SIG-M5 treated with dmso at 0.1 percent for 504 hours (cell line): ENCODE results near the gene PRR23A.

ENCODE experiments used
- DNase-seq: peaks from one replicate; lab custom pipeline; 2025; ENCODE audit not compliant: unreplicated experiment; lab: John Stamatoyannopoulos, UW

The PRR23A gene

DNA sequence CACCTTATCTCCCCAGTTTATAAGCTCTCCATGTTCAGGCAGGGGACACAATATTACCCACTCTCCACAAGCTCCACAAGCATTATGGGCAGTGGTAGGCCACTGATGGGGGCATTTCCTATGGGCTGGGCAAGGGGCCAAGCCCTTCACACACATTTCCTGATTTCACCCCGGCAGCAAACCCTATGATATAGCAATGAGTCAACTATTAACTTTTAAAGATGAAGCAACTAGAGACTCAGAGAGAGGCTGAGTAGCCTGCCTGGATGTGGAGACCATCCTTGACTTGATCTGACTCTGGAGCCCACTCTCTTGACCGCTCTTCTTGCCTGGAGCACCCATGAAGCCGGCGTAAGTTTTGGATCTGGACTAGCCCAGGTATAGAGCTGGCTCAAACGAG lies 31.6 kb downstream of the PRR23A start:
- DNase-seq = no peak

DNA sequence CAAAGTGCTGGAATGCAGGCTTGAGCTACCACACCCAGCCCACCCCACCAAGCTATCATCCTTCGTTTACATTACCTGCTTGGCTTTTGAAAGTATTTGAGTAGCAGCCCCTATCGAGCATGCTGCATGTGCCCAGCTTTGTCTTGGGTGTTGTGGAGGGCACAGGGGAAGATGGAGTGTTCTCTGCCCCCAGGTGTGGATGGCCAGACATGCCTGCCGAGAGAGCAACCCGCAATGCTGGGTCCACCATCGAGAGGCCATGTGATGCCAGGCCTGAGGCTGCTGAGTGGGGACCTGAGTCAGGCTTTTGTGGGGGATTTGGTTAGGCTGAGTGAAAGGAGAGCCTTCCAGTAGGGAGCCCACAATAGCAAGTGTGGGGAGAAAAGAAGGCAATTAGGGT lies 33.1 kb downstream of the PRR23A start:
- no peak for DNase-seq

DNA sequence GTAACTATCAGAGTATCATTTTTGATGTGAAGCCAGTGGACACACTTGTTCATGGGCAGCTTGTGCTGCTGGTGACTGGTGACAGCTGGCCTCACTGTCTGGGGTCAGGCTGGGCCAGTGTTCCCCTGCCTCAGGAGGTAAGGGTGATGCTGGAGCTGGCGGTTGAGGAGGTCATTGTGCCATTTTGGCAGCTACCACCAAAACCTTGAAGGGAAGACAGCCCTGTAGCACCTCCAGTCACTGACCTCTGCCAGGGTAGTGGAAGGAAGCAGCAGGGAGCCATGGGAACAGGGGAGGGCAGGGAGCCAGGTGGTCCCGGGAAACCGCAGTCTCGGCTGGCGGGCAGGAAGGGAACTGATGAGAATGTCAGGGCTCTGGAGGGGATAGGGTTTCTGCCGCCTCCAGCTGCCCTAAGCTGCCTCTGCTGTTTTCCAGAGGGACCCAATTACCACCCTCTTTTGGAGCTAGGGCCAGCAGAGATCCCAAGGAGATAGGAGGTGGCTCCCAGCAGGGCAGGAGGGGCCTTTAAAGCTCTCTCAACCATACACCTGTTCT lies 34.2 kb downstream of the PRR23A start:
- no peak for DNase-seq

DNA sequence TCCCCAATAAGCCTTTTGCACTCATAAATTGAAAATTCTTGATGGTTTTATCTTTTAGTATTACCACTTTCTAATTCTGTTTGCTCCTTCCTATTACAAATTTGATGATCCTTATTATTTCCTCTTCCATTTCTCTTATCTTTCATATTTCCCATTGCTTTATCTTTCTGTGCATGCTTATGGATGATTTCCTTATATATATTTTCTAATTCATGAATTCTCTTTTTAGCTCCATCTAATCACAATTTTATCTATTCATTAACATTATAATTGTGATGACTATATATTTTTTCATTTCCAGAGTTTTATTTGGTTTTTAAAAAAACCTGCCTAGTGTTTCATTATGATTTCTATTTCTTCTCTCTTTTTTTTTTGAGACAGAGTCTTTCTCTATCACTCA lies 41.1 kb downstream of the PRR23A start:
- DNase-seq = no peak

DNA sequence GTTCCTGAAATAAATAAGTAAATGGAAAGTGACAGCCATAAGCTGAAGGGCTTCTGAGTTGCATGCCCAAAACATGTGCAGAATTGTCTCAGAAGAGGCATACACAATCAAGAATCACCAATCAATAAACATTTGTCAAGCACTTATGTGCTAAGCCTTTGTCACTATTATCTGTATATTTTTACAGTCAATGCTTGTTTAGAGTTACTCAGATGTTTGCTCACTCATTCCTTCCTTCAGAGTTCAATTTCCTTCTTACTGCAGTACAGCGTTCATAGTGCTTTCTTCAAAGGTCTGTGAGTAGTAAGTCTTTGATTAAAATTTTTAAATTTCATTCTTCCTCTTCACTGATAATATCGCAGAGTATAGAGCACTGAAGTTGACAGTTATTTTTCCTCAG lies 41.8 kb downstream of the PRR23A start:
- DNase-seq = no peak

DNA sequence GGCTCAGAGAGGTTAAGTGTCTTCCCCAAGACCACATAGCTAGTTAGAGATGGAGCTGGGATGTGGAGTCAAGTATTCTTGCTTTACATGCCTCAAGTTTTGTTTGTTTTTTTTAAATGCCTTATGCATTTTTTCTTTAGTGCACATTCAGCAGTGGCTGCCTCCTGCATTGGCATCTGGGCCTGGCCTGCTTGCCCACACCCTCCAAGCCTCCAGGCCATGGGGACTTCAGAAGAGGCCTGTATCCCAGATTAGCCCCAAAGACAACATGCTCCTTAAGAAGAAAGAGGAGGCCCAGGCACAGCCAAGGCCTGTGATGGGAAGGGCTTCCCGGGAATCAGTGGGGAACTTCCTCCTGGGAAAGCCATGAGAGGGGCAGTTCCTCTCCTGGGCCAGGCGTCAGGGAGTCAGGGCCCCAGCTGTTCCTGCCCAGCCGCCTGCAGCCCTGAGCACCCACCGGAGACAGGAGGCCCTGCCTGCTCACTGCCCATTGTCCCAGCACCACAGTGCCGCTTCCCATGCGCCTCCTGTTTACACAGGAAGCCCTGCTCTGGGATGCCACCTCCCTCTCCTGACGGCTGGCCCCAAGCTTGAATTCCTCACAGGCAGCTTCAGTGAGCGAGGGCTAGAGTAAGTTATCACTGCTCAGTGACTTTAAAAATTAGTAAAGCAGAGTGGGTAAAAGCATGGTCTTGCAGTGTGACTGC lies 43.1 kb downstream of the PRR23A start:
- DNase-seq = no peak

DNA sequence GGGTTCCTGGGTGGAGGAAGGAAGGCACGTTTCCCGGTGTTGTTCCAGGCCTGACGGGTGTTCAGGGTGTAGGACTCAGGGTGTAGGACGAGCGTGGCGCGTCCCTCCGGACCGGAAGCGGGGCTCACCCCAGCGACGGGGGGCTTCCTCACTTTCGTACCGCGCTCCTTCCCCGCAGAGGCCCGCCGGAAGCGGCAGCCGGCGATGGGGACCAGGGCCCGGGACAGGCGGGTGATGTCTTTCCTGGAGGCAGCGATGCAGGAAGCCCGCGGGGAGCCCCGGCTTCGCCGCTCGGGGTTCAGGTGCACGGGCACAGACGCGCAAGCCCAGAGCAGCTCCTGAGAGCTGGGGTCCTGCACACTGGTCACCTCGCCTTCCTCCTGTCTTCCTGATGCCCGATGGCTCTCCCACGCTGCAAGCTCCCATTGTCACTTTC lies 45.6 kb downstream of the PRR23A start:
- no peak for DNase-seq
